Naive thymus-derived CD4-positive, alpha-beta T cell (primary cell): ENCODE data around the gene CEPT1. TPM values are rescaled to one million over a fixed set of nuclear protein-coding genes. Genes with fewer than 3 reads are reported as not detected.

Experiments used
- ATAC-seq: fragments of 150-1000 bp; cut with Tn5 transposase; 2 replicates; pipeline ENCODE4 v1.10.0; 2021; ENCODE audit warnings: mild to moderate bottlenecking, moderate library complexity
- CTCF ChIA-PET: fragments of 350-600 bp; sonication (Branson Sonifier 250); formaldehyde crosslinking; loops from one replicate; lab custom pipeline; 2021; ENCODE audit warnings: antibody characterized with exemption; lab: Charles Lee
- POLR2A ChIA-PET: fragments of 350-600 bp; sonication (Branson Sonifier 250); formaldehyde crosslinking; loops from one replicate; lab custom pipeline; 2021; ENCODE audit warnings: antibody characterized with exemption, inconsistent platforms; lab: Charles Lee
- DNase-seq, 9 donors: peaks; one replicate each; pipeline versions ENCODE4 v3.0.0 to v3.0.0-alpha.2; 2020 to 2022; ENCODE audit warnings: mixed read lengths in 1 of 9
- H3K27ac ChIP-seq: one replicate; pipeline ENCODE4 v1.7.0; 2013; ENCODE audit warnings: mild to moderate bottlenecking, low read depth, low read length, moderate library complexity
- H3K27me3 ChIP-seq, 2 donors: one replicate each; pipeline ENCODE4 v1.7.0; 2013; ENCODE audit warnings: low read length in 2 of 2, mild to moderate bottlenecking in 2 of 2, moderate library complexity in 2 of 2; ENCODE audit not compliant: control insufficient read depth in 2 of 2, insufficient read depth in 2 of 2
- H3K36me3 ChIP-seq, 3 experiments: 1 replicate in 2 of 3; 2 replicates in 1 of 3; pipeline ENCODE4 v1.7.0; 2013; ENCODE audit warnings: low read length in 3 of 3, mild to moderate bottlenecking in 3 of 3, moderate library complexity in 1 of 3; ENCODE audit not compliant: insufficient read depth in 3 of 3, control insufficient read depth in 2 of 3
- H3K4me1 ChIP-seq, 2 donors: one replicate each; pipeline ENCODE4 v1.7.0; 2013; ENCODE audit warnings: low read length in 2 of 2, mild to moderate bottlenecking in 2 of 2, moderate library complexity in 1 of 2; ENCODE audit not compliant: control insufficient read depth in 2 of 2, insufficient read depth in 2 of 2
- H3K4me3 ChIP-seq: 2 replicates; pipeline ENCODE4 v1.7.0; 2013; ENCODE audit warnings: mild to moderate bottlenecking, low read length
- H3K9me3 ChIP-seq, 3 experiments: 1 replicate in 2 of 3; 2 replicates in 1 of 3; pipeline ENCODE4 v1.7.0; 2013; ENCODE audit warnings: low read length in 3 of 3; ENCODE audit not compliant: control insufficient read depth in 2 of 3
- H3K27ac Mint-ChIP-seq, 9 donors: one replicate each; pipeline ENCODE4 v1.8.0; 2020 to 2022; ENCODE audit warnings: mixed read lengths in 9 of 9, mild to moderate bottlenecking in 8 of 9, moderate library complexity in 5 of 9, inconsistent platforms in 2 of 9
- H3K27me3 Mint-ChIP-seq, 5 donors: one replicate each; pipeline ENCODE4 v1.8.0; 2021 to 2022; ENCODE audit warnings: mixed read lengths in 5 of 5, mild to moderate bottlenecking in 1 of 5
- H3K36me3 Mint-ChIP-seq, 5 donors: one replicate each; pipeline ENCODE4 v1.8.0; 2020 to 2022; ENCODE audit warnings: mixed read lengths in 5 of 5, mild to moderate bottlenecking in 3 of 5, inconsistent platforms in 1 of 5
- H3K4me1 Mint-ChIP-seq, 7 donors: one replicate each; pipeline ENCODE4 v1.8.0; 2020 to 2022; ENCODE audit warnings: mixed read lengths in 7 of 7, mild to moderate bottlenecking in 3 of 7, inconsistent platforms in 1 of 7
- H3K4me3 Mint-ChIP-seq, 10 donors: one replicate each; pipeline ENCODE4 v1.8.0; 2020 to 2022; ENCODE audit warnings: mild to moderate bottlenecking in 10 of 10, mixed read lengths in 10 of 10, moderate library complexity in 6 of 10, inconsistent platforms in 2 of 10
- H3K9me3 Mint-ChIP-seq, 11 donors: one replicate each; pipeline ENCODE4 v1.8.0; 2020 to 2022; ENCODE audit warnings: mixed read lengths in 11 of 11, mild to moderate bottlenecking in 4 of 11, inconsistent platforms in 1 of 11, moderate library complexity in 1 of 11
- intact Hi-C, 2 donors: fragments of 100-400 bp; cut with micrococcal nuclease; formaldehyde crosslinking; loops; one replicate each; pipeline ENCODE4 v1.15.1; 2023
- polyA plus RNA-seq, 2 donors: library from polyadenylated mRNA; unstranded; fragments of 300-500 nt; fragmentation: Illumina TruSeq; gene quantifications; one replicate each; pipeline ENCODE4 v1.2.3, GENCODE V29; 2021
- total RNA-seq, 6 experiments: library from RNA in 5 of 6; stranded (reverse) in 5 of 6; gene quantifications; 1 replicate in 5 of 6; 2 replicates in 1 of 6; pipeline ENCODE4 v1.2.3 and lab custom pipeline; 2021 to 2026

Gene CEPT1
- total and polyA plus RNA-seq, 7 experiments from 2014 or later: 23.0 to 57.5 (median 39.7) TPM

- ATAC-seq: no peak
- no peak for DNase-seq
- Mint-ChIP-seq H3K9me3 (peaks cover 0 to 6% (median 0%) of the 10 kb centered on the region in 11 donors), H3K4me3 (peak overlapping the region; percentile 38 to 94 (median 80)), H3K4me1 (peaks cover 36 to 87% (median 75%) of the 10 kb centered on the region in 7 donors), H3K27ac (peak overlapping the region in 7 of 9 donors; percentile 4 to 99 (median 55)), H3K27me3 (no peaks in the 10 kb centered on the region), H3K36me3 (peaks cover 13 to 36% (median 28%) of the 10 kb centered on the region in 5 donors)
- Histone ChIP-seq H3K9me3 (no peaks in the 10 kb centered on the region), H3K27me3 (no peaks in the 10 kb centered on the region), H3K4me1 (peaks cover 25 to 47% of the 10 kb centered on the region in 2 donors), H3K4me3 (no peak overlapping the region), H3K36me3 (peaks cover 0 to 6% (median 0%) of the 10 kb centered on the region in 3 experiments), H3K27ac (no peak overlapping the region)
- ChIA-PET CTCF (interaction anchor here (0.6 to 1.4 kb wide), 2 partner anchors 9 to 10 kb away, joined by 3 to 4 read pairs; no protein-coding TSS in a partner anchor), POLR2A (interaction anchor here (0.9 to 8.7 kb wide), 5 partner anchors 15 to 97 kb away, joined by 3 to 99 read pairs (median 4); no protein-coding TSS in a partner anchor)
- intact Hi-C loops: no loop called here
Measured at GRCh38 chr1:111232134-111232533, 92.1 kb downstream of the CEPT1 start.

GRCh38 chr1:111234258-111234657 is 94.2 kb downstream of the CEPT1 start:
- H3K9me3 ChIP-seq: no peaks in the 10 kb centered on the region
- no peak overlapping the region for H3K4me3 ChIP-seq
- no peaks in the 10 kb centered on the region for H3K27me3 Mint-ChIP-seq
- H3K36me3 Mint-ChIP-seq: peaks cover 19 to 54% (median 49%) of the 10 kb centered on the region in 5 donors
- H3K9me3 Mint-ChIP-seq: peaks cover 0 to 6% (median 3%) of the 10 kb centered on the region in 11 donors
- H3K4me3 Mint-ChIP-seq: no peak overlapping the region
- H3K27me3 ChIP-seq: no peaks in the 10 kb centered on the region
- no peak overlapping the region for H3K27ac ChIP-seq
- CTCF ChIA-PET: no interaction called here
- DNase-seq (no peak), ATAC-seq (no peak)
- H3K4me1 Mint-ChIP-seq: peaks cover 27 to 85% (median 65%) of the 10 kb centered on the region in 7 donors
- peaks cover 7 to 27% of the 10 kb centered on the region in 2 donors for H3K4me1 ChIP-seq
- POLR2A ChIA-PET: interaction anchor here (1.3 kb wide), 1 partner anchor 8 kb away, joined by 3 read pairs; no protein-coding TSS in a partner anchor
- H3K27ac Mint-ChIP-seq: peak overlapping the region in 3 of 9 donors; percentile 61 to 83 (median 62)
- peaks cover 0 to 19% (median 0%) of the 10 kb centered on the region in 3 experiments for H3K36me3 ChIP-seq
- intact Hi-C loops: no loop called here

Other genes with a start within 250 kb of the CEPT1 start
- 10 to 100 TPM in 3 of 5 experiments, 1 to 10 TPM in 2; 7.9 to 25.8 (median 17.3) TPM for gene LRIF1, start 176.3 kb upstream of the CEPT1 start, total RNA-seq
- gene LRIF1, start 176.3 kb upstream of the CEPT1 start, polyA plus RNA-seq: 10 to 100 TPM; 20.2 to 24.4 TPM
- 10 to 100 TPM; 26.9 to 51.6 (median 43.5) TPM for gene DRAM2, start 130 bp upstream of the CEPT1 start, total RNA-seq
- gene DRAM2, start 130 bp upstream of the CEPT1 start, polyA plus RNA-seq: 10 to 100 TPM; 76.4 to 87.5 TPM
- gene DENND2D, start 60.4 kb downstream of the CEPT1 start, total RNA-seq: 100 to 1,000 TPM; 122 to 328 (median 288) TPM
- 100 to 1,000 TPM; 192 to 421 TPM for gene DENND2D, start 60.4 kb downstream of the CEPT1 start, polyA plus RNA-seq
- gene CHI3L2, start 87.5 kb downstream of the CEPT1 start, total RNA-seq: 10 to 100 TPM in 3 of 5 experiments, 1 to 10 TPM in 2; 7.0 to 38.0 (median 18.8) TPM
- gene CHI3L2, start 87.5 kb downstream of the CEPT1 start, polyA plus RNA-seq: 100 to 1,000 TPM; 126 to 136 TPM
- not detected for gene CHIA, start 150.6 kb downstream of the CEPT1 start, total RNA-seq
- gene CHIA, start 150.6 kb downstream of the CEPT1 start, polyA plus RNA-seq: not detected